Uterus (tissue), 2 donors: ENCODE data around the gene SERTM1.

Experiments
- POLR2A ChIP-seq, 2 donors: fragments of 450-650 bp; IDR thresholded peaks; one replicate each; pipeline ENCODE4 v1.6.1; 2016; ENCODE audit warnings: antibody characterized with exemption in 2 of 2, mild to moderate bottlenecking in 1 of 2, moderate library complexity in 1 of 2
- TF ChIP-seq, protein P1 (sequence below), 4 experiments: fragments of 200-600 bp in 2 of 4; fragments of 450-650 bp in 2 of 4; sonication (generic) in 2 of 4; IDR thresholded peaks; one replicate each; pipeline ENCODE4 v1.5.1; 2016 to 2019; ENCODE audit warnings: antibody characterized with exemption in 4 of 4, mild to moderate bottlenecking in 2 of 4, moderate library complexity in 1 of 4

DNA sequence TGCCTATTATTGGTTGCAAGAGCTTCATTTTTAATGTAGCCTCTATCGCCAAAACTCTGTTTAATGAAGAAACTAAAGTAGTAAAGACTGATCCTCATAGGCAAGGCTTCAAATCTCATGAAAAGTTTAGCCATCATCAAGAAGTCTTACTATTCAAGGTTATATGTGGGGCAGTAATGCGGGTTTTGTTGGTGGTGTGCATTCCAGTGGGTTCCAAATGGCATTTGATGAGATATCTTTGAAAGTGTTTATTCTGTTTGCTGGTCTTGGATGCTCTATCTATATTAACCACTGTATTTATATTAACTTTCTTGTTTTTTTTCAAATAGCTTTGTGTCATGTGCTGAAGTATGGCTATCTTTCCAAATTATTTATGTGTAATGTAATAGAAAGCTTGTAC, 72.2 kb downstream of the SERTM1 start:
- TF ChIP-seq, protein P1, sequence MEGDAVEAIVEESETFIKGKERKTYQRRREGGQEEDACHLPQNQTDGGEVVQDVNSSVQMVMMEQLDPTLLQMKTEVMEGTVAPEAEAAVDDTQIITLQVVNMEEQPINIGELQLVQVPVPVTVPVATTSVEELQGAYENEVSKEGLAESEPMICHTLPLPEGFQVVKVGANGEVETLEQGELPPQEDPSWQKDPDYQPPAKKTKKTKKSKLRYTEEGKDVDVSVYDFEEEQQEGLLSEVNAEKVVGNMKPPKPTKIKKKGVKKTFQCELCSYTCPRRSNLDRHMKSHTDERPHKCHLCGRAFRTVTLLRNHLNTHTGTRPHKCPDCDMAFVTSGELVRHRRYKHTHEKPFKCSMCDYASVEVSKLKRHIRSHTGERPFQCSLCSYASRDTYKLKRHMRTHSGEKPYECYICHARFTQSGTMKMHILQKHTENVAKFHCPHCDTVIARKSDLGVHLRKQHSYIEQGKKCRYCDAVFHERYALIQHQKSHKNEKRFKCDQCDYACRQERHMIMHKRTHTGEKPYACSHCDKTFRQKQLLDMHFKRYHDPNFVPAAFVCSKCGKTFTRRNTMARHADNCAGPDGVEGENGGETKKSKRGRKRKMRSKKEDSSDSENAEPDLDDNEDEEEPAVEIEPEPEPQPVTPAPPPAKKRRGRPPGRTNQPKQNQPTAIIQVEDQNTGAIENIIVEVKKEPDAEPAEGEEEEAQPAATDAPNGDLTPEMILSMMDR (IDR thresholded peaks at IDR 0.05): no peak
- TF ChIP-seq POLR2A (IDR thresholded peaks at IDR 0.05): no peak
